GM10266 (cell line): ENCODE data around the gene SMIM41.

Experiments
- DNase-seq: peaks from one replicate; pipeline ENCODE4 v3.0.0; 2012; ENCODE audit errors: extremely low spot score
- CTCF ChIP-seq: IDR thresholded peaks from 2 replicates; pipeline ENCODE4 v1.5.1; 2012; ENCODE audit warnings: mild to moderate bottlenecking, low read depth; ENCODE audit not compliant: control insufficient read depth, insufficient read depth; ENCODE audit errors: missing control alignments

Gene SMIM41

GRCh38 chr12:52050758-52051541 lies 28.6 kb upstream of the SMIM41 start, which contains the start of gene NR4A1:
Gene NR4A1, plus strand, starts transcription at chr12:52051442. Its CDS starts 2,887 bp downstream, at chr12:52054329.
- peak; percentile 98 for DNase-seq

GRCh38 chr12:52052468-52053186 lies 26.9 kb upstream of the SMIM41 start:
- no peak for DNase-seq
- no peak for TF ChIP-seq CTCF

More at GRCh38 chr12:52050758-52051541, 28.6 kb upstream of the SMIM41 start, which contains the start of gene NR4A1:
- TF ChIP-seq CTCF: peak; percentile 12

GRCh38 chr12:52053536-52054209 lies 25.8 kb upstream of the SMIM41 start:
- DNase-seq: no peak
- TF ChIP-seq CTCF: no peak

- TF ChIP-seq CTCF: no peak
- DNase-seq: no peak
These were observed 25.2 kb upstream of the SMIM41 start for GRCh38 chr12:52054231-52054832.

GRCh38 chr12:52054833-52055730 lies 24.4 kb upstream of the SMIM41 start:
- TF ChIP-seq CTCF: no peak
- no peak for DNase-seq

- TF ChIP-seq CTCF: no peak
- DNase-seq: no peak
These were observed 23.5 kb upstream of the SMIM41 start for GRCh38 chr12:52055731-52056711.
